Skeletal muscle tissue (tissue), 4 donors: ENCODE results near the gene CD300A. TPM values are rescaled to one million over a fixed set of nuclear protein-coding genes. Genes with fewer than 3 reads are reported as not detected.

Source experiments
- H3K27ac ChIP-seq: one replicate; pipeline ENCODE4 v1.7.0; 2013; ENCODE audit warnings: mild to moderate bottlenecking, low read depth, low read length, inconsistent platforms
- H3K27me3 ChIP-seq, 3 donors: one replicate each; pipeline ENCODE4 v1.7.0; 2013; ENCODE audit warnings: low read length in 3 of 3; ENCODE audit not compliant: control insufficient read depth in 3 of 3, insufficient read depth in 3 of 3
- H3K36me3 ChIP-seq, 3 donors: one replicate each; pipeline ENCODE4 v1.7.0; 2013; ENCODE audit warnings: low read length in 3 of 3; ENCODE audit not compliant: control insufficient read depth in 3 of 3, insufficient read depth in 3 of 3
- H3K4me1 ChIP-seq, 3 donors: one replicate each; pipeline ENCODE4 v1.7.0; 2013; ENCODE audit warnings: low read length in 3 of 3, mild to moderate bottlenecking in 3 of 3; ENCODE audit not compliant: control insufficient read depth in 3 of 3, insufficient read depth in 3 of 3
- H3K4me3 ChIP-seq, 3 donors: one replicate each; pipeline ENCODE4 v1.7.0; 2013; ENCODE audit warnings: low read length in 3 of 3
- H3K9ac ChIP-seq, 3 donors: one replicate each; pipeline ENCODE4 v1.7.0; 2013; ENCODE audit warnings: low read length in 3 of 3, mild to moderate bottlenecking in 3 of 3, moderate library complexity in 2 of 3, low read depth in 1 of 3
- H3K9me3 ChIP-seq, 3 donors: one replicate each; pipeline ENCODE4 v1.7.0; 2013; ENCODE audit warnings: low read length in 3 of 3; ENCODE audit not compliant: control insufficient read depth in 3 of 3
- total RNA-seq: library from RNA; depleted of rRNA; stranded (reverse); fragments of >200 nt; gene quantifications from one replicate; pipeline ENCODE4 v1.2.3, GENCODE V29; 2014
- donor health status: Osteomylitis.

Gene CD300A
- total RNA-seq, 1 donor from 2014 or later, result 1.0 TPM

DNA sequence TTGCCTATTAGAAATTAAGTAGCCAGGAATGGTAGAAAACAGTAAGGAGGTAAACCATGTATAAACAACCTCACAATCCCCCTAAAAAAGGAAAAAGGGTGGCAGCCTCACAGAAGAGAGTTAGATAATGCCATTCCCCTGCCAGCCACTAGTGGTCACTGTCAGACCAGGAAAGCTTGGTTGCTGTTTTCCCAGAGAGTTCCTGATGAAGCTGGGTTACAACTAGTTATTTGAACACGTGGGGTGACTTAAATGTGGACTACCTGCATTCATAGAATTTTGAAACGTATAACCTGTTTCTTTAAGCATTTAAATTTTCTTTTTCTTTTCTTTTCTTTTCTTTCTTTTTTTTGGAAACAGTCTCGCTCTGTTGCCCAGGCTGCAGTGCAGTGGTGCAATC, 28.7 kb upstream of the CD300A start:
- no peak overlapping the region for H3K9ac ChIP-seq
- peak overlapping the region; percentile 75 for H3K27ac ChIP-seq
- peaks cover 10 to 13% (median 11%) of the 10 kb centered on the region in 3 donors for H3K36me3 ChIP-seq
- no peaks in the 10 kb centered on the region for H3K9me3 ChIP-seq
- H3K27me3 ChIP-seq, result no peaks in the 10 kb centered on the region
- no peak overlapping the region for H3K4me3 ChIP-seq
- H3K4me1 ChIP-seq, result peaks cover 31 to 53% (median 38%) of the 10 kb centered on the region in 3 donors

DNA sequence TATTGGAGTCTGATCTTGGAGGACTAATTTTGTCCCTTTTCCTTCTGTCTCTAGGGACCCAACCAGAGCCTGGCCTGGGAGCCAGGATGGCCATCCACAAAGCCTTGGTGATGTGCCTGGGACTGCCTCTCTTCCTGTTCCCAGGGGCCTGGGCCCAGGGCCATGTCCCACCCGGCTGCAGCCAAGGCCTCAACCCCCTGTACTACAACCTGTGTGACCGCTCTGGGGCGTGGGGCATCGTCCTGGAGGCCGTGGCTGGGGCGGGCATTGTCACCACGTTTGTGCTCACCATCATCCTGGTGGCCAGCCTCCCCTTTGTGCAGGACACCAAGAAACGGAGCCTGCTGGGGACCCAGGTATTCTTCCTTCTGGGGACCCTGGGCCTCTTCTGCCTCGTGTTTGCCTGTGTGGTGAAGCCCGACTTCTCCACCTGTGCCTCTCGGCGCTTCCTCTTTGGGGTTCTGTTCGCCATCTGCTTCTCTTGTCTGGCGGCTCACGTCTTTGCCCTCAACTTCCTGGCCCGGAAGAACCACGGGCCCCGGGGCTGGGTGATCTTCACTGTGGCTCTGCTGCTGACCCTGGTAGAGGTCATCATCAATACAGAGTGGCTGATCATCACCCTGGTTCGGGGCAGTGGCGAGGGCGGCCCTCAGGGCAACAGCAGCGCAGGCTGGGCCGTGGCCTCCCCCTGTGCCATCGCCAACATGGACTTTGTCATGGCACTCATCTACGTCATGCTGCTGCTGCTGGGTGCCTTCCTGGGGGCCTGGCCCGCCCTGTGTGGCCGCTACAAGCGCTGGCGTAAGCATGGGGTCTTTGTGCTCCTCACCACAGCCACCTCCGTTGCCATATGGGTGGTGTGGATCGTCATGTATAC, 26.5 kb upstream of the CD300A start:
- Histone ChIP-seq H3K4me3 (no peak overlapping the region), H3K27me3 (no peaks in the 10 kb centered on the region), H3K4me1 (peaks cover 46 to 63% (median 49%) of the 10 kb centered on the region in 3 donors), H3K9ac (no peak overlapping the region), H3K36me3 (peaks cover 10 to 15% (median 11%) of the 10 kb centered on the region in 3 donors), H3K9me3 (no peaks in the 10 kb centered on the region), H3K27ac (no peak overlapping the region)

DNA sequence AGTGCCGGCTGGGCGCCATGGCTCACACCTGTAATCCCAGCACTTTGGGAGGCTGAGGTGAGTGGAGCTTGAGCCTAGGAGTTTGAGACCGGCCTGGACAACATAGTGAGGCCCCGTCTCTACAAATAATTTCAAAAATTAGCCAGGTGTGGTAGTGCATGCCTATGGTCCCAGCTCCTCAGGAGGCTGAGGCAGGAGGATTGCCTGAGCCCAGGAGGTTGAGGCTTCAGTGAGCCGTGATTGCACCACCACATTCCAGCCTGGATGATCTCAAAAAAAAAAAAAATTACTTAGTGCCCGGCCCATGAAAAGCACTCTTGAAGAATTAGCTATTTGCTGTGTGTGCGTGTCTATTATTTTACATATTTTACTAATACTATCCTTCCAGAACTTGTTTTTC, 24.9 kb upstream of the CD300A start:
- no peak overlapping the region for H3K27ac ChIP-seq
- no peak overlapping the region for H3K9ac ChIP-seq
- no peak overlapping the region for H3K4me3 ChIP-seq
- peaks cover 38 to 63% (median 46%) of the 10 kb centered on the region in 3 donors for H3K4me1 ChIP-seq
- H3K27me3 ChIP-seq, result no peaks in the 10 kb centered on the region
- H3K36me3 ChIP-seq, result peaks cover 10 to 15% (median 11%) of the 10 kb centered on the region in 3 donors
- H3K9me3 ChIP-seq, result no peaks in the 10 kb centered on the region

DNA sequence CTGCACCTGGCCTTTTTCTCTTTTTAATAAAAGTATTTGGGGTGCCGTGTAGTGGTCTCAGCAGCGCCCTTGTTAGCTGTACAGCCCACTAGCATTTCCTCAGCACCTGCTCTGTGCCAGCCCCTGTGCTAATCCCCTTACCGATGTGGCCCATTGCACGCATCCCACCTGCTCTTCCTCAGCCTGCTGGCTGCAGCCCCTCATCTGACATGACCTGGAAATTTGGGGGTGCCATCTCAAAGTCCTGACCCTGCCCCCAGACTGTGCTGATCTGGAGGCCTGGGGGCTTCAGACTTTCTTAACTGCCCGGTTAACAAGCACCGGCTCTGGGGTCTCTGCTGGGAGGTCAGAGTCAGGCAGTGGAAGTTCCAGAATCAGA, 24.2 kb upstream of the CD300A start:
- no peaks in the 10 kb centered on the region for H3K27me3 ChIP-seq
- H3K27ac ChIP-seq, result peak overlapping the region; percentile 98
- peak overlapping the region in 2 of 3 donors; percentile 48 to 69 for H3K4me3 ChIP-seq
- peaks cover 43 to 66% (median 50%) of the 10 kb centered on the region in 3 donors for H3K4me1 ChIP-seq
- peak overlapping the region; percentile 69 to 87 (median 75) for H3K9ac ChIP-seq
- H3K9me3 ChIP-seq, result no peaks in the 10 kb centered on the region
- peaks cover 11 to 15% (median 15%) of the 10 kb centered on the region in 3 donors for H3K36me3 ChIP-seq

DNA sequence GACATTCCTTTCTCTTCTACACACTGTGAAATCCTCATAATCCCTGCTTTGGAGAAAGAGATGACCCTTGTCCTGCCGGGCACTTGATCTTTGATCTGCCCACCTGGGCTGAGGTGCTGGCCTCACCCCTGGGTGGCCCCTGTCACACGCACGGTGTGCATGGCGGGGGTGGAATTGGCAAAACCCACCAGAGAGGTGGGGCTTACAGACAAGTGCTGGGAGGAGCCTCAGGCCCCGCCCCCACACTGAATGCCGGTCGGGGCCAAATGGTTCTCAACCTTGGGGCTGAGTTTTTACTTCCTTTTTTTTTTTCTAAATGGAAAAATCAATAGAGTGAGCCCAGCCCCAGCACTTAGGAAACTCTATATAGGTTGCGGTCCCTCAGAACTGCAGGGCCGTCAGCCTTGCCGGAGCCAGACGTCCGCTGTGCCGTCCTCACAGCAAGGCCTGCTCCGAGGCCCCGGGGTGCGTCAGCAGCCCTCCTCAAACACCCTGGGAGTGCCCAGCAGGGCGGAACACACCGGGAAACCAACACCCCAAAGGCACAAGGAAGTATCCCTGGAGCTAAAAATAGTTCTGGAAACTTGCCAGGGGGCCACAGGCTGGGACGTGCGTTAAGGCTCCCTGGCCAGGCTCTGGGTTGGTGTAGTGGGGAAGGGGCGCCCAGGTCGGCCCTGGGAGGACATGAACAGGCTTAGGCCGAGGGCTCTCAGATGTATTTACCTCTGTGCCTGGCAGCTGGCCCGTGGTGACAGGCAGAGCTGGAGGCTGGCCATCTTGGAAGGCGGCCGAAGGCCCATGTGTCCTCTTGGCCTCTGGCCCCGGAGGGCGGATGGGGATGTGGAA, 23.5 kb upstream of the CD300A start:
- no peaks in the 10 kb centered on the region for H3K27me3 ChIP-seq
- peak overlapping the region; percentile 69 to 87 (median 75) for H3K9ac ChIP-seq
- no peaks in the 10 kb centered on the region for H3K9me3 ChIP-seq
- H3K36me3 ChIP-seq, result peaks cover 11 to 20% (median 19%) of the 10 kb centered on the region in 3 donors
- peaks cover 49 to 69% (median 56%) of the 10 kb centered on the region in 3 donors for H3K4me1 ChIP-seq
- peak overlapping the region; percentile 34 to 69 (median 48) for H3K4me3 ChIP-seq
- peak overlapping the region; percentile 98 for H3K27ac ChIP-seq

- Histone ChIP-seq H3K9ac (peak overlapping the region; percentile 69 to 87 (median 75)), H3K27ac (peak overlapping the region; percentile 98), H3K27me3 (no peaks in the 10 kb centered on the region), H3K4me3 (peak overlapping the region; percentile 5 to 69 (median 48)), H3K9me3 (no peaks in the 10 kb centered on the region), H3K4me1 (peaks cover 51 to 75% (median 61%) of the 10 kb centered on the region in 3 donors), H3K36me3 (peaks cover 11 to 20% (median 19%) of the 10 kb centered on the region in 3 donors)
Measured at GRCh38 chr17:74443516-74444296, 22.7 kb upstream of the CD300A start.

DNA sequence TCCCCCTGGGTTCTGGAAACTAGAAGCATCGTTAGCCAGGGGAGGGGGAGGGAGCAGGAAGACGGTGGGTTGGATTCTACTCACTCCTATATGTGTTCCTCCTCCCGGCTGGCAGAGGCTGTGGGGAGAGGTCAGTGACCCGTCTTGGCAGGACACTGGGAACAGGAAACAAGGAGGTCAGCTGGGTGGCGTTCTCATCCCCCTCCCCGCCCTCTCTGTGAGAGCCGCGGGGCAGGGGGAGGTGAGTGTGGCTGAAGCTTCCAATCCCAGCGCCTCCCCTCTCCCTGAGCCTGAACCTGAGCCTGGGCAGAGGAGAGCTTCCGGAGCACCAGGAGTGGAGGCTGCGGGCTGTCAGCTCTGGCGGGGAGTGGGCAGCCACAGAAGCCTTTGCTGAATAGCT, 22.0 kb upstream of the CD300A start:
- H3K9me3 ChIP-seq, result no peaks in the 10 kb centered on the region
- peaks cover 56 to 81% (median 65%) of the 10 kb centered on the region in 3 donors for H3K4me1 ChIP-seq
- peaks cover 11 to 20% (median 19%) of the 10 kb centered on the region in 3 donors for H3K36me3 ChIP-seq
- H3K27ac ChIP-seq, result peak overlapping the region; percentile 98
- H3K27me3 ChIP-seq, result no peaks in the 10 kb centered on the region
- H3K4me3 ChIP-seq, result peak overlapping the region in 1 of 3 donors; percentile 69
- H3K9ac ChIP-seq, result peak overlapping the region in 2 of 3 donors; percentile 3 to 87

- Histone ChIP-seq H3K9me3 (no peaks in the 10 kb centered on the region), H3K4me3 (no peak overlapping the region), H3K36me3 (peaks cover 6 to 19% (median 15%) of the 10 kb centered on the region in 3 donors), H3K27ac (peak overlapping the region; percentile 98), H3K9ac (peak overlapping the region in 1 of 3 donors; percentile 33), H3K4me1 (peaks cover 64 to 82% (median 72%) of the 10 kb centered on the region in 3 donors), H3K27me3 (no peaks in the 10 kb centered on the region)
Measured at GRCh38 chr17:74445158-74445557, 21.3 kb upstream of the CD300A start.
